ENCODE results near the gene ZNF260.
"Not testable (repeated sequence)": the region's sequence is repeated elsewhere in the genome, so short reads cannot be mapped to it uniquely, and the experiment has no call there.

Gene ZNF260

GRCh38 chr19:36528194-36528920, at the start of gene ZNF260:
TSS of gene ZNF260 (minus strand) at chr19:36528271. CDS start at chr19:36515238, 13,033 bp downstream.
- peak; percentile 98 for DNase-seq (ENCODE audit: low spot score)

GRCh38 chr19:36577271-36577996, 49.4 kb upstream of the ZNF260 start:
- DNase-seq (ENCODE audit: low spot score) = no peak

DNA sequence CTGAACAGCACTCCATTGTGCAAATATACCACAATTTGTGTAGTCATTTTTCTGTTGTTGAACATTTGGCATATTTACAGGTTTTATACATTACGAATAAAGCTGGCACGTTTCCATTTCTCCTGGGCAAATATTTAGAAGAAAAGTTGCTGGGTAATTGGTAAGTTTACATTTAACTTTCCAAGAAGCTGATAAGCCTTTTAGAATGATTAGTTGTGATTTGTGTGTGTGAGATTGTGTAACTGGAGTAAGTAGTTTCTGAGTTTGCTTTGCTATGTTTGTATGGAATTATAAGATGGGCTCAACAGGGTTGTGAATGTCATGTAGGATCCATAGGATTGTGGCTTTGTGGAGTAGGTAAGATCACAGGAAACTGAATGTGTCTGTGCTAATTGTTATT, 46.7 kb upstream of the ZNF260 start:
- DNase-seq (ENCODE audit: low spot score) = no peak

DNA sequence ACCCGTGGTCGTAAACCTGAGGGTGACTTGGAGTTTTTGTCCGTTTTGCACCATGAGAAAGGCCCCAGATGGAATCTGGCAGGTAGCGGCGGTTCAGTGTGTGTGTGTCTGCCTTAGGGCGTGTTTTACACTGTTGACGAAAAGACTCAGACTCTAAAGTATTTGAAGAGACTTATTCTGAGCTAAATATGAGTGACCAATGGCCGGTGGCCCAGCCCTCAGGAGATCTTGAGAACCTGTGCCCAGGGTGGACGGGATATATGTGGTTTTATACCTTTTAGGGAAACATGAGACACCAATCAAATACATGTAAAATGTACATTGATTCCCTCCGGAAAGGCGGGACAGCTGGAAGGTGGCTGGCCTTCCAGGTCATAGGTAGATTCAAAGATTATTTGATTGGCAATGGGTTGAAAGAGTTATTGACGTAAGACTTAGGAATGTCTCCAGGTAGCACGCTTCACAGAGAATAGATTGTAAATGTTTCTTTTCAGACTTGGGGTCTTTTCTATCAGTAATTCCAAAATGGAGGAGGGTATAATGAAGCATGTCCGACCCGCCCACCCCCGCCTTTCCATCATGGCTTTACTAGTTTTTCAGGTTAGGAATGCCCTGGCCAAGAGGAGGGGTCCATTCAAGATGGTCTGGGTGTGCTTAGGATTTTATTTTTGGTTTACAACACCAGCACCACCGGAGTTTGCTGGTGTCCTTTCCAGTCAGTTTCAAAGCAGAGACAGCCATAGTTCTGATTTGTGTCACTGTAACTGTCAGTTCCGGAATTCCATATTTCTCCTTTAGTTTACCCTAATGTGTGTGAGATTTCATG, 46.0 kb upstream of the ZNF260 start:
- no peak for DNase-seq (ENCODE audit: low spot score)

- DNase-seq (ENCODE audit: low spot score) = peak; percentile 87
Measured at GRCh38 chr19:36573020-36573894, 45.2 kb upstream of the ZNF260 start, which contains the start of gene ZNF529. TSS of gene ZNF529 (minus strand) at chr19:36573292. CDS start at chr19:36572346, 946 bp downstream.

GRCh38 chr19:36572593-36573019, 44.5 kb upstream of the ZNF260 start:
- no peak for DNase-seq (ENCODE audit: low spot score)

- no peak for DNase-seq (ENCODE audit: low spot score)
Measured at GRCh38 chr19:36564391-36564790, 36.3 kb upstream of the ZNF260 start.

- DNase-seq (ENCODE audit: low spot score) = no peak
Measured at GRCh38 chr19:36547001-36547732, 19.1 kb upstream of the ZNF260 start.

DNA sequence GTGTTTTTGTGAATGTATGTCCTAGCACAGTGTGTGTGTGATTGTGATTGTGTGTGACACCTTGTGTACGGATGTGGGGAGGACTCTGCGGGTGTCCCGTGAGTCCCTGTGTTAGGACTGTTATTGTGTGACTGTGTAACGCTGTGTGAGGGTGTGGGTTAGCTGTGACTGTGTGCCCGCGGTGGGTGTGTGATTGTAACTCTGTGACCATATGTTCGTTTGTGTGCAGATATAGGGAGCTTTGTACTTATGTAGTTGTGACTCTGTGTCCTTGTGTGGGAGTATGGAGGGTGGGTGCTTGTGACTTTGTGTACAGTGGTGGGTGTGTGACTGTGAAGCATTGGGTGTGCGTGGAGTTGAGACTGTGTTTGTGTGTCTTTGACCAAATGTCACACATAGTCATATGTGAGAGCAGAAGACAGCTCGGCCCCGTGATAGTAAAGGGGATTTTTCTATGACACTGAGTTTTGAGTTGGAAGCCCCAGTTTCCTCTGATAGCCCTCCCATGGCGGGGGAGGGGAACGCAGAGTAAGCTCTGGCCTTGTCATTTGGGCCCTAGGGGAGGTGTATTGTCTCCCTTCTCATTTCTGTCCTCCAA, 949 bp upstream of the ZNF260 start:
- no peak for DNase-seq (ENCODE audit: low spot score)

DNA sequence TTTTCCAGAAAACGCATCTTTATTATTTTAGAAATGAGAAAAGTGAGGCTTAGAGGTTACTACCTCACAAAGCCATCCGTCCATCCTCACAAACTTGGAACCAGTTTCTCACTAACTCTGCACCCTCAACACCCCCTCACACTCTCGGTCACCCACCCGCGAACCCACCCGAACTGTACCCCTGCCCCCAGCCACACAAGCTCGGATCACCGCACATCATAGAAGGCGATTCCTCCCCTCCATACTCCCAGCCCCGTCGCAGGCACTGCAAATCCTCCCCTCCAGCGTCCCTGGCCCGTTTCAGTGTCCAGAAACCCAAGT, 238 bp downstream of the ZNF260 start:
- DNase-seq (ENCODE audit: low spot score) = no peak

GRCh38 chr19:36527341-36527740, 730 bp downstream of the ZNF260 start:
- peak; percentile 1 for DNase-seq (ENCODE audit: low spot score)

GRCh38 chr19:36526581-36526980, 1.5 kb downstream of the ZNF260 start:
- no peak for DNase-seq (ENCODE audit: low spot score)

DNA sequence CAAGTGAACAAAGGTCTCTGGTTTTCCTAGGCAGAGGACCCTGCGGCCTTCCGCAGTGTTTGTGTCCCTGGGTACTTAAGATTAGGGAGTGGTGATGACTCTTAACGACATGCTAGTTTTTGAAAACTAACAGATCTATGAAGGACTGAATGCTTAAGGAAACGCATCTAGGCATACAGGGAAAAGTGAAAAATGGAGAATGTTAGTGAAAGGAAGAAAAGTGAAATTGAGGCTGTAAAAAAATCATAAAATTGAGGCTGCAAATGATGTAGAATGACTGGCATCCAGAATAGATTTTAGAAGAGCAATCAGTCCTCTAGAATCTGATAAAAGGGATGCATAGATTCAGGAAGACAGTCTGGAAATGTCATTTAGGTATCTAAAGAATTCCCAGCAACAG, 3.5 kb downstream of the ZNF260 start:
- no peak for DNase-seq (ENCODE audit: low spot score)

DNA sequence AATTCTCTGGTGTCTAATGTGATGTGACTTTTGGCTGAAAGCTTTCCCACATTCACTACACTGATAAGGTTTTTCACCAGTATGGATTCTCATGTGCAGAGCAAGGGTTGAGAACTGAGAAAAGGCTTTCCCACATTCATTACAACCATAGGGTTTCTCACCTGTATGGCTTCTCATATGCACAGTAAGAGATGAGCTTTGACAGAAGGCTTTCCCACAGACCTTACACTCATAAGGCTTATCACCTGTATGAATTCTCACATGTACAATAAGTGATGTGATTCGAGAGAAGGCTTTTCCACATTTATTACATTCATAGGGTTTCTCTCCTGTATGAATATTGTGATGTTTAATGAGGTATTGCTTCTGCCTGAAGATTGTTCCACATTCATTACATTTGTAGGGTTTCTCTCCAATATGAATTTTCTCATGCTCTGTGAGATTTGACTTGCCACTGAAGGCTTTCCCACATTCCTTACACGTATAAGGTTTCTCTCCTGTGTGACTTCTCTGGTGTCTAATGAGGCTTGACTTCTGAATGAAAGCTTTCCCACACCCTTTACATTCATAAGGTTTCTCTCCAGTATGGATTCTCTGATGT, 14.0 kb downstream of the ZNF260 start:
- DNase-seq (ENCODE audit: low spot score) = no peak

DNA sequence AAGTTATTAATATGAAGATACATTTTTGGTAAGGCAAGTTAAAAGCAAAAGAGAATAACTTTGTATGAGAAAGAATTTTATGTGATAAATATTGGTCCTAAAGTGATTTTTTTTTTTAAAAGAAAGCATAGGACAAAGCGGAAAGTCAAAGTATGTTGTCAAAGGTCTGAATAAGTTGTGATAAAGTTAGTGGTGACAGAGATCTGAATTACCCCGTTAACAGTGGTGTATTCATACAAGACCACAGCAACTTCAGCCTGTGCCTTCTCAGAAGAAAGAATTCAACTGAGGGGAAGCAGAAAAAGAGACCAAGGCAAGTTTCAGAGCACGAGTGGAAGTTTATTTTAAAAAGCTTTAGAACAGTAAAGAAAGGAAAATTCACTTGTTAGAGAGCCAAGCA, 19.7 kb downstream of the ZNF260 start:
- no peak for DNase-seq (ENCODE audit: low spot score)

- no peak for DNase-seq (ENCODE audit: low spot score)
Measured at GRCh38 chr19:36501973-36502372, 26.1 kb downstream of the ZNF260 start.

DNA sequence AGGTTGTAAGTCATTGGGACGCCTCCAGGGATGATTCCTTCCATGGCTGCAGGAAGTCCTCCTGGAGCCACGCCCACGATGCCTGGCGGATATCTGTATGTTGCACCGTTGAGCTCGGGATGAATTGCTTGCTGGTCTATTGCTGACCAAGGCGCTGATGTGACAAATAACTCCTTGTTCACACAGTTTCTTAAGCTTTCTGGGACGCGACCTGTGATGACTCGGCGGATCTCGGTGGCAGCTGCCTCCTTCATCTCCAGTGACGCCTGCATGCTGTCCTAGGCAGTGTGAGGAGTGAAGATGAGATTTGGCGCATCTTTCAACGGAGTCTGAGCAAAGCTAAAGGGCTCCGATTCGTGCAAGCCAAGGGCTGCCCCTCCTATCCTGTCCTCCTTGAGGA, 31.1 kb downstream of the ZNF260 start:
- DNase-seq (ENCODE audit: low spot score) = no peak

DNA sequence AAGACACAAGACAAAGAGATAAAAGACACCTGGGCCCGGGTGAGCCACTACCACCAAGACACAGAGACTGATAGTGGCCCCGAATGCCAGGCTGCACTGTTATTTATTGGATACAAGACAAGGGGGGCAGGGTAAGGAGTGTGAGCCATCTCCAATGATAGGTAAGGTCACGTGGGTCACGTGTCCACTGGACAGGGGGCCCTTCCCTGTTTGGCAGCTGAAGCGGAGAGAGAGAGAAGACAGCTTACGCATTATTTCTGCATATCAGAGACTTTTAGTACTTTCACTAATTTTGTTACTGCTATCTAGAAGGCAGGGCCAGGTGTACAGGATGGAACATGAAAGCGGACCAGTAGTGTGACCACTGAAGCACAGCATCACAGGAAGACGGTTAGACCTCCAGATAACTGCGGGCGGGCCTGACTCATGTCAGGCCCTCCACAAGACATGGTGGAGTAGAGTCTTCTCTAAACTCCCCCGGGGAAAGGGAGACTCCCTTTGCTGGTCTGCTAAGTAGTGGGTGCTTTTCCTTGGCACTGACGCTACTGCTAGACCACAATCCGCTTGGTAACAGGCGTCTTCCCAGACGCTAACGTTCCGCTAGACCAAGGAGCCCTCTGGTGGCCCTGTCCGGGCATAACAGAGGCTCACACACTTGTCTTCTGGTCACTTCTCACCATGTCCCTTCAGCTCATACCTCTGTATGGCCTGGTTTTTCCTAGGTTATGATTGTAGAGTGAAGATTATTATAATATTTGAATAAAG, 35.2 kb downstream of the ZNF260 start:
- DNase-seq (ENCODE audit: low spot score) = peak; percentile 50

- not testable (repeated sequence) for DNase-seq (ENCODE audit: low spot score)
Measured at GRCh38 chr19:36490846-36491245, 37.2 kb downstream of the ZNF260 start.

Data from putamen (tissue), 1 donor.